ENCODE measurements around the gene NBPF9. TPM values are rescaled to one million over a fixed set of nuclear protein-coding genes. Genes with fewer than 3 reads are reported as not detected.
"Not testable (repeated sequence)": the region's sequence is repeated elsewhere in the genome, so short reads cannot be mapped to it uniquely, and the experiment has no call there.

The NBPF9 gene
- 36.7 and 40.3 TPM in 2 replicates for total RNA-seq
- 25.9 TPM for total RNA-seq (2013)
- polyA plus RNA-seq, result 21.0 and 25.7 TPM in 2 replicates
- 13.5 and 20.5 TPM in 2 replicates for polyA minus RNA-seq

DNA sequence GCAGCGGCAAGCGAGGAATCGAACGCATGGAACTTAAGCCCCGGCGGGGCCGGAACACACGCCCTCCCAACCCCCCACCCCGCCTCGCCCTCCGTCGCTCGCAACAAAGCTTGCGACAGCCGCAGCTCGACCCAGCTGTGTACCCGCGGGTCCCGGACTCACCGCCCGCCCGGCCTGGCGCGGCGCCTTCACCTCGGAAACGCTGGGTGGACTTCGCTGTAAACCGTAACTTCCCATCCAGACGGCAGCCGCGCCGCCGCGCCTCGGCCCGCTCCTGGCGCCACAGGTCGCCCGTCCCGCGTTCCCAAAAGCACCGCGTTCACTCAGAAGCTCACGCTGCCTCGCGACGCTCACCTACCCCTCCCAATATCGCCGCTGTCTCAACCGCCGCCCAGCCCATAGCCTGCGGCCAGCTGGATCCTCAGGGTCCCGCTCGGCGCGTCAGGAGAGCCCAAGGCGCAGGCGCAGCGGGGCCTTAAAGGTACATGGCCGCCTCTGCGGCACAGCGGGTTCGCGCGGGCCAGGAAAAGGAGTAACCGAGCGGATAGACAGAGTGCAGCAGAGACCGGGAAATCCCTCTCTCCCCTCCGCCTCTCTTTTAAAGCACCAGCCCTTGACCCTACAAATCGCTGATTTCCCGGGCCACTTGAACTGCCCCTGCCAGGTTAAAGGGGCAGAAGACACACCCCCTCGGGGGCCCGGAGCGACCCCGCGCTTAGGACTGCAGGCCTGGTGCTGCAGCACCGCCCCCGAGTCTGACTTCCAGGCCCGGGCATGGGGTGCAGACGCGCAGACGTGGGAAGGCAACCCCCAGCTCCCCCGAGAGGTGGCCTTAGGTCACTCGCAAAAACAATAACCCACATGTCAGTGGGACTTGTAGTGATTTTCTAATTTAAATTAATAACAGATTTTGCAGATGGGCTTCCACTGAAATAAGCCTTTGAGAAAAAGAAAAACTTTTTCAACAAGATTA is at the start of gene NBPF9:
Gene NBPF9, minus strand, starts transcription at position 443 of the 973 bp plus-strand sequence. CDS start 21,412 bp downstream, outside the sequence.
- H3K36me3 ChIP-seq (replicated peaks in 1 of 2; ENCODE audit: control extremely low read depth in 1 of 2, control insufficient read depth in 1 of 2, extremely low read depth in 1 of 2, insufficient read depth in 2 of 2, low read length in 1 of 2); H3K4me2 ChIP-seq (replicated peaks; ENCODE audit: low read depth, low read length, poor library complexity, severe bottlenecking); H3K27ac ChIP-seq (ENCODE audit: low read length in 2 of 2); H4K20me1 ChIP-seq (ENCODE audit: control insufficient read depth, insufficient read depth, low read length, poor library complexity, severe bottlenecking); H3K27me3 Mint-ChIP-seq; H3K4me1 ChIP-seq (ENCODE audit: control insufficient read depth in 2 of 2, insufficient read depth in 2 of 2, low read length in 2 of 2); CTCF ChIA-PET; H2AFZ ChIP-seq (ENCODE audit: insufficient read depth, low read depth, low read length, poor library complexity, severe bottlenecking); H3K27me3 ChIP-seq (replicated peaks in 1 of 4; ENCODE audit: control extremely low read depth in 1 of 4, control insufficient read depth in 3 of 4, insufficient read depth in 4 of 4, low read length in 3 of 4); intact Hi-C loops (cut with micrococcal nuclease); H3K9me3 Mint-ChIP-seq (ENCODE audit: insufficient read depth); H3K4me1 Mint-ChIP-seq; POLR2A ChIA-PET; H3K79me2 ChIP-seq (ENCODE audit: control insufficient read depth, insufficient read depth, low read length); H3K9ac ChIP-seq (ENCODE audit: low read length); H3K9me3 ChIP-seq (ENCODE audit: control extremely low read depth in 1 of 3, control insufficient read depth in 2 of 3, insufficient read depth in 1 of 3, low read length in 2 of 3): not testable (repeated sequence)
- H3K27ac Mint-ChIP-seq, result peak within 1 kb of the TSS; percentile 90
- ATAC-seq (ENCODE audit: low read depth) (peak; percentile 94), DNase-seq (peak; percentile 66)
- peak within 1 kb of the TSS; percentile 94 for H3K4me3 Mint-ChIP-seq
- no CpG with 5 or more reads among the region's 85 CpGs for WGBS (ENCODE audit: insufficient coverage)
- peak within 1 kb of the TSS in 3 of 5 experiments; percentile 24 to 48 (median 48) for H3K4me3 ChIP-seq (ENCODE audit: control extremely low read depth in 1 of 5, extremely low read depth in 1 of 5, insufficient read depth in 1 of 5, low read depth in 2 of 5, low read length in 4 of 5)

DNA sequence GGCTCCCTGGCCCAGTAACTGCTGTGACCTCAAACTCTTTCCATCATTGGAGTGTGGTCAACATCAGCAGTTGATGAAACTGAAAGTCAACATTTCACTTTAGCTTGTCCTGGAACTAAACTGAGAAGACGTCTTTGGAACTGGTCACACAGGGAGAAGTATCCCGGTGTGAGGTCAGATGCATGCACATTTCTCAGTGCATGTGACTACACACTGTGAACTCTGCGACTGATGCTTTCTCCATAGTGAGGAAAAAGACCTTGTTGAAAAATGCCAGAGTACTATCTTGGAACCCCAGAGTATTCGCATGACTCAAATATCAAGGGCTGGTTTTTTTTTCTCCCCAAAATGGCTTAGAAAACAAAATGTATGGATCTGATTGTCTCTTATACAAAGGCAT is 46.6 kb upstream of the NBPF9 start:
- H3K4me2 ChIP-seq (replicated peaks; ENCODE audit: low read depth, low read length, poor library complexity, severe bottlenecking); H3K4me3 ChIP-seq (ENCODE audit: control extremely low read depth in 1 of 5, extremely low read depth in 1 of 5, insufficient read depth in 1 of 5, low read depth in 2 of 5, low read length in 4 of 5); H3K4me1 Mint-ChIP-seq; CTCF ChIA-PET; H3K79me2 ChIP-seq (ENCODE audit: control insufficient read depth, insufficient read depth, low read length); H3K27ac ChIP-seq (ENCODE audit: low read length in 2 of 2); H3K9ac ChIP-seq (ENCODE audit: low read length); H3K27ac Mint-ChIP-seq; H3K9me3 Mint-ChIP-seq (ENCODE audit: insufficient read depth); DNase-seq; POLR2A ChIA-PET; H3K27me3 ChIP-seq (replicated peaks in 1 of 4; ENCODE audit: control extremely low read depth in 1 of 4, control insufficient read depth in 3 of 4, insufficient read depth in 4 of 4, low read length in 3 of 4); H3K4me3 Mint-ChIP-seq; ATAC-seq (ENCODE audit: low read depth); H3K27me3 Mint-ChIP-seq; H2AFZ ChIP-seq (ENCODE audit: insufficient read depth, low read depth, low read length, poor library complexity, severe bottlenecking); H3K4me1 ChIP-seq (ENCODE audit: control insufficient read depth in 2 of 2, insufficient read depth in 2 of 2, low read length in 2 of 2); H4K20me1 ChIP-seq (ENCODE audit: control insufficient read depth, insufficient read depth, low read length, poor library complexity, severe bottlenecking); H3K36me3 ChIP-seq (replicated peaks in 1 of 2; ENCODE audit: control extremely low read depth in 1 of 2, control insufficient read depth in 1 of 2, extremely low read depth in 1 of 2, insufficient read depth in 2 of 2, low read length in 1 of 2); intact Hi-C loops (cut with micrococcal nuclease); H3K9me3 ChIP-seq (ENCODE audit: control extremely low read depth in 1 of 3, control insufficient read depth in 2 of 3, insufficient read depth in 1 of 3, low read length in 2 of 3): not testable (repeated sequence)
- whole genome bisulfite sequencing (ENCODE audit: insufficient coverage), result 92% methylated on average over 2 of the region's 4 CpGs

GRCh38 chr1:149137585-149137984 is 34.2 kb upstream of the NBPF9 start:
- DNase-seq; intact Hi-C loops (cut with micrococcal nuclease); H3K27me3 ChIP-seq (replicated peaks in 1 of 4; ENCODE audit: control extremely low read depth in 1 of 4, control insufficient read depth in 3 of 4, insufficient read depth in 4 of 4, low read length in 3 of 4); H2AFZ ChIP-seq (ENCODE audit: insufficient read depth, low read depth, low read length, poor library complexity, severe bottlenecking); H3K36me3 ChIP-seq (replicated peaks in 1 of 2; ENCODE audit: control extremely low read depth in 1 of 2, control insufficient read depth in 1 of 2, extremely low read depth in 1 of 2, insufficient read depth in 2 of 2, low read length in 1 of 2); H3K4me3 Mint-ChIP-seq; CTCF ChIA-PET; H4K20me1 ChIP-seq (ENCODE audit: control insufficient read depth, insufficient read depth, low read length, poor library complexity, severe bottlenecking); H3K9me3 ChIP-seq (ENCODE audit: control extremely low read depth in 1 of 3, control insufficient read depth in 2 of 3, insufficient read depth in 1 of 3, low read length in 2 of 3); H3K4me1 ChIP-seq (ENCODE audit: control insufficient read depth in 2 of 2, insufficient read depth in 2 of 2, low read length in 2 of 2); H3K4me1 Mint-ChIP-seq; H3K9me3 Mint-ChIP-seq (ENCODE audit: insufficient read depth); H3K9ac ChIP-seq (ENCODE audit: low read length); H3K27ac ChIP-seq (ENCODE audit: low read length in 2 of 2); ATAC-seq (ENCODE audit: low read depth); H3K4me2 ChIP-seq (replicated peaks; ENCODE audit: low read depth, low read length, poor library complexity, severe bottlenecking); H3K27me3 Mint-ChIP-seq; H3K27ac Mint-ChIP-seq; POLR2A ChIA-PET; H3K79me2 ChIP-seq (ENCODE audit: control insufficient read depth, insufficient read depth, low read length); H3K4me3 ChIP-seq (ENCODE audit: control extremely low read depth in 1 of 5, extremely low read depth in 1 of 5, insufficient read depth in 1 of 5, low read depth in 2 of 5, low read length in 4 of 5): not testable (repeated sequence)
- WGBS (ENCODE audit: insufficient coverage), result no CpG with 5 or more reads among the region's 2 CpGs

GRCh38 chr1:149130938-149131337 is 27.6 kb upstream of the NBPF9 start:
- ATAC-seq (ENCODE audit: low read depth); intact Hi-C loops (cut with micrococcal nuclease); H2AFZ ChIP-seq (ENCODE audit: insufficient read depth, low read depth, low read length, poor library complexity, severe bottlenecking); H3K9me3 ChIP-seq (ENCODE audit: control extremely low read depth in 1 of 3, control insufficient read depth in 2 of 3, insufficient read depth in 1 of 3, low read length in 2 of 3); H3K4me1 Mint-ChIP-seq; H3K79me2 ChIP-seq (ENCODE audit: control insufficient read depth, insufficient read depth, low read length); H3K36me3 ChIP-seq (replicated peaks in 1 of 2; ENCODE audit: control extremely low read depth in 1 of 2, control insufficient read depth in 1 of 2, extremely low read depth in 1 of 2, insufficient read depth in 2 of 2, low read length in 1 of 2); H3K27ac Mint-ChIP-seq; H3K4me3 ChIP-seq (ENCODE audit: control extremely low read depth in 1 of 5, extremely low read depth in 1 of 5, insufficient read depth in 1 of 5, low read depth in 2 of 5, low read length in 4 of 5); H3K9ac ChIP-seq (ENCODE audit: low read length); H3K27me3 Mint-ChIP-seq; H3K4me1 ChIP-seq (ENCODE audit: control insufficient read depth in 2 of 2, insufficient read depth in 2 of 2, low read length in 2 of 2); CTCF ChIA-PET; H3K27me3 ChIP-seq (replicated peaks in 1 of 4; ENCODE audit: control extremely low read depth in 1 of 4, control insufficient read depth in 3 of 4, insufficient read depth in 4 of 4, low read length in 3 of 4); H3K27ac ChIP-seq (ENCODE audit: low read length in 2 of 2); H3K9me3 Mint-ChIP-seq (ENCODE audit: insufficient read depth); H3K4me3 Mint-ChIP-seq; H3K4me2 ChIP-seq (replicated peaks; ENCODE audit: low read depth, low read length, poor library complexity, severe bottlenecking); POLR2A ChIA-PET; H4K20me1 ChIP-seq (ENCODE audit: control insufficient read depth, insufficient read depth, low read length, poor library complexity, severe bottlenecking): not testable (repeated sequence)
- 70% methylated on average over 2 of the region's 7 CpGs for WGBS (ENCODE audit: insufficient coverage)
- peak; percentile 8 for DNase-seq

All from B cell (primary cell).